PC-9 (cell line): ENCODE data around the gene HHIPL1. TPM values are rescaled to one million over a fixed set of nuclear protein-coding genes. Genes with fewer than 3 reads are reported as not detected.

ENCODE experiments used
- BruUV-seq: library from RNA; stranded (reverse); fragments of 400-500 nt; replicated peaks from 2 replicates; lab custom pipeline; 2021; lab: Mats Ljungman, UMichigan
- CTCF ChIA-PET: fragments of 300-600 bp; sonication (Branson Sonifier 250); formaldehyde crosslinking; loops from one replicate; lab custom pipeline; 2022; ENCODE audit warnings: antibody characterized with exemption; lab: Charles Lee
- POLR2A ChIA-PET: fragments of 300-600 bp; sonication (Branson Sonifier 250); formaldehyde crosslinking; loops from one replicate; lab custom pipeline; 2022; ENCODE audit warnings: antibody characterized with exemption; ENCODE audit not compliant: unreplicated experiment; lab: Charles Lee
- DNase-seq, 2 experiments: peaks; one replicate each; pipeline versions ENCODE4 v3.0.0 to v3.0.0-alpha.2; 2015 to 2022; ENCODE audit warnings: mixed read lengths in 1 of 2
- H2AFZ ChIP-seq: fragments of 200-600 bp; sonication (generic); 2 replicates; pipeline ENCODE4 v1.8.1; 2017; ENCODE audit warnings: antibody characterized with exemption
- H3F3A ChIP-seq: fragments of 200-600 bp; sonication (generic); 2 replicates; pipeline ENCODE4 v1.8.1; 2017; ENCODE audit warnings: antibody characterized with exemption, mild to moderate bottlenecking, low read depth; ENCODE audit not compliant: insufficient read depth
- H3K27ac ChIP-seq: fragments of 200-600 bp; sonication (generic); 2 replicates; pipeline ENCODE4 v1.6.1; 2016; ENCODE audit warnings: mixed run types
- H3K27me3 ChIP-seq: fragments of 200-600 bp; sonication (generic); 2 replicates; pipeline ENCODE4 v1.6.1; 2016; ENCODE audit warnings: low read depth, mixed run types; ENCODE audit not compliant: insufficient read depth
- H3K36me3 ChIP-seq: fragments of 200-600 bp; sonication (generic); 2 replicates; pipeline ENCODE4 v1.6.1; 2016; ENCODE audit warnings: low read depth, mixed run types
- H3K4me1 ChIP-seq: fragments of 200-600 bp; sonication (generic); replicated peaks from 2 replicates; pipeline ENCODE4 v1.6.1; 2016; ENCODE audit warnings: mixed run types; ENCODE audit not compliant: insufficient read depth
- H3K4me2 ChIP-seq: fragments of 200-600 bp; sonication (generic); 2 replicates; pipeline ENCODE4 v1.6.1; 2017; ENCODE audit warnings: mixed run types
- H3K4me3 ChIP-seq: fragments of 200-600 bp; sonication (generic); 2 replicates; pipeline ENCODE4 v1.6.1; 2016; ENCODE audit warnings: mixed run types
- H3K79me2 ChIP-seq: fragments of 200-600 bp; sonication (generic); 2 replicates; pipeline ENCODE4 v1.6.1; 2017; ENCODE audit warnings: low read depth, mixed run types
- H3K9me2 ChIP-seq: fragments of 200-600 bp; sonication (generic); 2 replicates; pipeline ENCODE4 v1.8.1; 2017; ENCODE audit warnings: mild to moderate bottlenecking; ENCODE audit not compliant: insufficient read depth
- H3K9me3 ChIP-seq: fragments of 200-600 bp; sonication (generic); 2 replicates; pipeline ENCODE4 v1.8.1; 2016; ENCODE audit warnings: low read depth; ENCODE audit not compliant: insufficient read depth
- H4K20me1 ChIP-seq: fragments of 200-600 bp; sonication (generic); 2 replicates; pipeline ENCODE4 v1.8.1; 2017; ENCODE audit not compliant: insufficient read depth
- CTCF ChIP-seq: fragments of 200-600 bp; sonication (generic); conservative IDR thresholded peaks from 2 replicates; pipeline ENCODE4 v1.6.1; 2017; ENCODE audit warnings: mixed run types, antibody characterized with exemption, mild to moderate bottlenecking, moderate library complexity
- EZH2 ChIP-seq: fragments of 200-600 bp; sonication (generic); IDR thresholded peaks from 2 replicates; pipeline ENCODE4 v1.8.0; 2017; ENCODE audit warnings: antibody characterized with exemption, low read depth
- intact Hi-C: fragments of 100-400 bp; cut with micrococcal nuclease; formaldehyde crosslinking; loops from one replicate; pipeline ENCODE4 v1.10.0; 2022; ENCODE audit not compliant: unreplicated experiment
- total RNA-seq: library from RNA; stranded (reverse); gene quantifications from 2 replicates; pipeline ENCODE4 v1.2.3, GENCODE V29; 2021

Gene HHIPL1
- total RNA-seq, 1 experiment from 2014 or later: 0.28 TPM

- Histone ChIP-seq H3K79me2 (no peaks in the 10 kb centered on the region), H3K27me3 (peaks cover 16% of the 10 kb centered on the region), H3K27ac (no peak overlapping the region)
Observed at GRCh38 chr14:99708449-99708848, 63.5 kb downstream of the HHIPL1 start.

GRCh38 chr14:99713972-99714371 lies 69.0 kb downstream of the HHIPL1 start:
- ChIA-PET CTCF (no interaction called here), POLR2A (no interaction called here)
- BruUV-seq: no TSS peak
- no peaks in the 10 kb centered on the region for H3K79me2 ChIP-seq
- no peak overlapping the region for H3K27ac ChIP-seq
- H3K9me3 ChIP-seq: no peaks in the 10 kb centered on the region
- H4K20me1 ChIP-seq: no peaks in the 10 kb centered on the region
- intact Hi-C loops: no loop called here
- H3K9me2 ChIP-seq: no peaks in the 10 kb centered on the region
- no peak overlapping the region for H3K4me3 ChIP-seq
- no peak overlapping the region for H3K4me2 ChIP-seq
- TF ChIP-seq CTCF: no peak
- TF ChIP-seq EZH2: no peak
- DNase-seq: no peak
- no peaks in the 10 kb centered on the region for H3K36me3 ChIP-seq
- H3F3A ChIP-seq: no peaks in the 10 kb centered on the region
- peaks cover 34% of the 10 kb centered on the region for H3K27me3 ChIP-seq
- H3K4me1 ChIP-seq: no peaks in the 10 kb centered on the region
- H2AFZ ChIP-seq: no peak overlapping the region

More at GRCh38 chr14:99708449-99708848, 63.5 kb downstream of the HHIPL1 start:
- BruUV-seq: no TSS peak
- DNase-seq: no peak
- H3K4me2 ChIP-seq: no peak overlapping the region
- no peaks in the 10 kb centered on the region for H3K4me1 ChIP-seq
- CTCF ChIA-PET: no interaction called here
- H3K9me3 ChIP-seq: no peaks in the 10 kb centered on the region
- no peaks in the 10 kb centered on the region for H3F3A ChIP-seq
- intact Hi-C loops: no loop called here
- no peak overlapping the region for H2AFZ ChIP-seq
- POLR2A ChIA-PET: no interaction called here
- no peaks in the 10 kb centered on the region for H3K36me3 ChIP-seq
- TF ChIP-seq EZH2: no peak
- no peak for TF ChIP-seq CTCF
- H3K9me2 ChIP-seq: no peaks in the 10 kb centered on the region
- no peak overlapping the region for H3K4me3 ChIP-seq
- no peaks in the 10 kb centered on the region for H4K20me1 ChIP-seq

GRCh38 chr14:99715266-99716000 lies 70.5 kb downstream of the HHIPL1 start:
- TF ChIP-seq EZH2 (no peak), CTCF (no peak)
- H3K9me2 ChIP-seq: no peaks in the 10 kb centered on the region
- H4K20me1 ChIP-seq: no peaks in the 10 kb centered on the region
- no peak overlapping the region for H3K4me3 ChIP-seq
- H3K27ac ChIP-seq: no peak overlapping the region
- H3K36me3 ChIP-seq: no peaks in the 10 kb centered on the region
- no TSS peak for BruUV-seq
- no peak overlapping the region for H3K4me2 ChIP-seq
- H3K4me1 ChIP-seq: no peaks in the 10 kb centered on the region
- no peaks in the 10 kb centered on the region for H3K79me2 ChIP-seq
- intact Hi-C loops: no loop called here
- DNase-seq: no peak
- H2AFZ ChIP-seq: no peak overlapping the region
- H3K27me3 ChIP-seq: peaks cover 26% of the 10 kb centered on the region
- no peaks in the 10 kb centered on the region for H3K9me3 ChIP-seq
- ChIA-PET CTCF (no interaction called here), POLR2A (no interaction called here)
- no peaks in the 10 kb centered on the region for H3F3A ChIP-seq
